Endothelial cell (in vitro differentiated cells): ENCODE results near the gene UGT1A8. TPM values are rescaled to one million over a fixed set of nuclear protein-coding genes. Genes with fewer than 3 reads are reported as not detected.

Experiments used
- DNase-seq: peaks from one replicate; pipeline ENCODE4 v3.0.0; 2021; ENCODE audit warnings: low spot score
- H3K27ac Mint-ChIP-seq: one replicate; pipeline ENCODE4 v1.8.0; 2021; ENCODE audit warnings: mixed read lengths, inconsistent platforms; ENCODE audit not compliant: unreplicated experiment
- H3K27me3 Mint-ChIP-seq: one replicate; pipeline ENCODE4 v1.8.0; 2021; ENCODE audit warnings: mild to moderate bottlenecking, moderate library complexity, mixed read lengths, inconsistent platforms; ENCODE audit not compliant: unreplicated experiment
- H3K36me3 Mint-ChIP-seq: one replicate; pipeline ENCODE4 v1.8.0; 2021; ENCODE audit warnings: mild to moderate bottlenecking, low read depth, mixed read lengths, inconsistent platforms; ENCODE audit not compliant: unreplicated experiment
- H3K4me1 Mint-ChIP-seq: one replicate; pipeline ENCODE4 v1.8.0; 2021; ENCODE audit warnings: mild to moderate bottlenecking, mixed read lengths, inconsistent platforms; ENCODE audit not compliant: unreplicated experiment
- H3K4me3 Mint-ChIP-seq: one replicate; pipeline ENCODE4 v1.8.0; 2021; ENCODE audit warnings: mild to moderate bottlenecking, mixed read lengths, inconsistent platforms; ENCODE audit not compliant: unreplicated experiment
- H3K9me3 Mint-ChIP-seq: one replicate; pipeline ENCODE4 v1.8.0; 2021; ENCODE audit warnings: mixed read lengths, inconsistent platforms; ENCODE audit not compliant: unreplicated experiment
- CTCF ChIP-seq: fragments of 200-600 bp; sonication (generic); IDR thresholded peaks from one replicate; pipeline ENCODE4 v1.5.0; 2021; ENCODE audit warnings: antibody characterized with exemption; ENCODE audit not compliant: unreplicated experiment
- total RNA-seq: library from RNA; stranded (reverse); fragmentation: NEBNext Ultra II Directional; extraction: Animal tissue kit (Norgen Biotek cat#: 25700); gene quantifications from one replicate; pipeline ENCODE4 v1.2.1, GENCODE V29; 2021; ENCODE audit not compliant: unreplicated experiment

UGT1A8 gene
- total RNA-seq, 1 donor from 2014 or later: not detected

GRCh38 chr2:233801357-233802131, 184.1 kb downstream of the UGT1A8 start:
- TF ChIP-seq CTCF: no peak
- Mint-ChIP-seq H3K4me3 (no peak overlapping the region), H3K9me3 (no peaks in the 10 kb centered on the region), H3K36me3 (no peaks in the 10 kb centered on the region), H3K27ac (no peak overlapping the region), H3K4me1 (no peaks in the 10 kb centered on the region), H3K27me3 (peaks cover 11% of the 10 kb centered on the region)
- DNase-seq: no peak

- H3K9me3 Mint-ChIP-seq: no peaks in the 10 kb centered on the region
- no peaks in the 10 kb centered on the region for H3K4me1 Mint-ChIP-seq
- H3K27me3 Mint-ChIP-seq: peaks cover 11% of the 10 kb centered on the region
- H3K27ac Mint-ChIP-seq: no peak overlapping the region
- no peak for TF ChIP-seq CTCF
- H3K4me3 Mint-ChIP-seq: no peak overlapping the region
- no peaks in the 10 kb centered on the region for H3K36me3 Mint-ChIP-seq
- DNase-seq: no peak
Measured at GRCh38 chr2:233802132-233802815, 184.8 kb downstream of the UGT1A8 start.

GRCh38 chr2:233803292-233803911, 186.0 kb downstream of the UGT1A8 start:
- Mint-ChIP-seq H3K27ac (no peak overlapping the region), H3K4me3 (no peak overlapping the region), H3K27me3 (peaks cover 11% of the 10 kb centered on the region), H3K4me1 (no peaks in the 10 kb centered on the region), H3K36me3 (no peaks in the 10 kb centered on the region), H3K9me3 (no peaks in the 10 kb centered on the region)
- no peak for DNase-seq
- TF ChIP-seq CTCF: no peak

- no peaks in the 10 kb centered on the region for H3K36me3 Mint-ChIP-seq
- no peaks in the 10 kb centered on the region for H3K4me1 Mint-ChIP-seq
- no peak overlapping the region for H3K4me3 Mint-ChIP-seq
- no peak for DNase-seq
- H3K27ac Mint-ChIP-seq: no peak overlapping the region
- H3K9me3 Mint-ChIP-seq: no peaks in the 10 kb centered on the region
- no peak for TF ChIP-seq CTCF
- H3K27me3 Mint-ChIP-seq: peaks cover 11% of the 10 kb centered on the region
Measured at GRCh38 chr2:233803994-233804393, 186.6 kb downstream of the UGT1A8 start.
